SK-N-SH treated with all-trans-retinoic acid at 6 μM for 48 hours (cell line): ENCODE data around the gene GSN.

Source experiments
- CREB5 ChIP-seq: fragments of 250-450 bp; sonication (Bioruptor Pico); IDR thresholded peaks from 2 replicates; pipeline ENCODE4 v1.5.1; 2020; ENCODE audit warnings: low read depth, mild to moderate bottlenecking, moderate library complexity
- CSDC2 ChIP-seq: fragments of 250-450 bp; sonication (Bioruptor Pico); IDR thresholded peaks from 2 replicates; pipeline ENCODE4 v1.5.0; 2020; ENCODE audit warnings: mild to moderate bottlenecking, moderate library complexity
- ESRRG ChIP-seq: fragments of 250-450 bp; sonication (Bioruptor Pico); IDR thresholded peaks from 2 replicates; pipeline ENCODE4 v1.6.1; 2021; ENCODE audit warnings: mild to moderate bottlenecking
- TCF4 ChIP-seq: fragments of 250-450 bp; sonication (Bioruptor Pico); IDR thresholded peaks from 2 replicates; pipeline ENCODE4 v1.8.0; 2021; ENCODE audit warnings: mild to moderate bottlenecking, moderate library complexity, borderline replicate concordance
- TOX ChIP-seq: fragments of 250-450 bp; sonication (Bioruptor Pico); IDR thresholded peaks from 2 replicates; pipeline ENCODE4 v1.8.0; 2021; ENCODE audit warnings: mild to moderate bottlenecking, moderate library complexity, borderline replicate concordance
- TF ChIP-seq, protein P1 (sequence below): fragments of 250-450 bp; sonication (Bioruptor Pico); IDR thresholded peaks from 2 replicates; pipeline ENCODE4 v1.8.0; 2020; ENCODE audit warnings: mild to moderate bottlenecking, moderate library complexity, borderline replicate concordance
- TF ChIP-seq, protein P2 (sequence below): fragments of 250-450 bp; sonication (Bioruptor Pico); IDR thresholded peaks from 2 replicates; pipeline ENCODE4 v1.5.0; 2020; ENCODE audit warnings: mild to moderate bottlenecking, moderate library complexity

- TF ChIP-seq CREB5 (CRISPR knock-in tag), result no peak
- TF ChIP-seq, protein P1, sequence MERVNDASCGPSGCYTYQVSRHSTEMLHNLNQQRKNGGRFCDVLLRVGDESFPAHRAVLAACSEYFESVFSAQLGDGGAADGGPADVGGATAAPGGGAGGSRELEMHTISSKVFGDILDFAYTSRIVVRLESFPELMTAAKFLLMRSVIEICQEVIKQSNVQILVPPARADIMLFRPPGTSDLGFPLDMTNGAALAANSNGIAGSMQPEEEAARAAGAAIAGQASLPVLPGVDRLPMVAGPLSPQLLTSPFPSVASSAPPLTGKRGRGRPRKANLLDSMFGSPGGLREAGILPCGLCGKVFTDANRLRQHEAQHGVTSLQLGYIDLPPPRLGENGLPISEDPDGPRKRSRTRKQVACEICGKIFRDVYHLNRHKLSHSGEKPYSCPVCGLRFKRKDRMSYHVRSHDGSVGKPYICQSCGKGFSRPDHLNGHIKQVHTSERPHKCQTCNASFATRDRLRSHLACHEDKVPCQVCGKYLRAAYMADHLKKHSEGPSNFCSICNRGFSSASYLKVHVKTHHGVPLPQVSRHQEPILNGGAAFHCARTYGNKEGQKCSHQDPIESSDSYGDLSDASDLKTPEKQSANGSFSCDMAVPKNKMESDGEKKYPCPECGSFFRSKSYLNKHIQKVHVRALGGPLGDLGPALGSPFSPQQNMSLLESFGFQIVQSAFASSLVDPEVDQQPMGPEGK (CRISPR knock-in tag), result no peak
- no peak for TF ChIP-seq TOX (CRISPR knock-in tag)
- TF ChIP-seq CSDC2 (CRISPR knock-in tag), result no peak
- TF ChIP-seq, protein P2, sequence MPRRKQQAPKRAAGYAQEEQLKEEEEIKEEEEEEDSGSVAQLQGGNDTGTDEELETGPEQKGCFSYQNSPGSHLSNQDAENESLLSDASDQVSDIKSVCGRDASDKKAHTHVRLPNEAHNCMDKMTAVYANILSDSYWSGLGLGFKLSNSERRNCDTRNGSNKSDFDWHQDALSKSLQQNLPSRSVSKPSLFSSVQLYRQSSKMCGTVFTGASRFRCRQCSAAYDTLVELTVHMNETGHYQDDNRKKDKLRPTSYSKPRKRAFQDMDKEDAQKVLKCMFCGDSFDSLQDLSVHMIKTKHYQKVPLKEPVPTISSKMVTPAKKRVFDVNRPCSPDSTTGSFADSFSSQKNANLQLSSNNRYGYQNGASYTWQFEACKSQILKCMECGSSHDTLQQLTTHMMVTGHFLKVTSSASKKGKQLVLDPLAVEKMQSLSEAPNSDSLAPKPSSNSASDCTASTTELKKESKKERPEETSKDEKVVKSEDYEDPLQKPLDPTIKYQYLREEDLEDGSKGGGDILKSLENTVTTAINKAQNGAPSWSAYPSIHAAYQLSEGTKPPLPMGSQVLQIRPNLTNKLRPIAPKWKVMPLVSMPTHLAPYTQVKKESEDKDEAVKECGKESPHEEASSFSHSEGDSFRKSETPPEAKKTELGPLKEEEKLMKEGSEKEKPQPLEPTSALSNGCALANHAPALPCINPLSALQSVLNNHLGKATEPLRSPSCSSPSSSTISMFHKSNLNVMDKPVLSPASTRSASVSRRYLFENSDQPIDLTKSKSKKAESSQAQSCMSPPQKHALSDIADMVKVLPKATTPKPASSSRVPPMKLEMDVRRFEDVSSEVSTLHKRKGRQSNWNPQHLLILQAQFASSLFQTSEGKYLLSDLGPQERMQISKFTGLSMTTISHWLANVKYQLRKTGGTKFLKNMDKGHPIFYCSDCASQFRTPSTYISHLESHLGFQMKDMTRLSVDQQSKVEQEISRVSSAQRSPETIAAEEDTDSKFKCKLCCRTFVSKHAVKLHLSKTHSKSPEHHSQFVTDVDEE (CRISPR knock-in tag), result no peak
- no peak for TF ChIP-seq ESRRG
- TF ChIP-seq TCF4 (CRISPR knock-in tag), result no peak
These were observed 77.1 kb downstream of the GSN start for GRCh38 chr9:121345070-121345469.
